ENCODE data around the gene CCNT2. TPM values are rescaled to one million over a fixed set of nuclear protein-coding genes. Genes with fewer than 3 reads are reported as not detected.

Gene CCNT2
- total RNA-seq, 1 experiment from 2014 or later: 32.6 TPM

- TF ChIP-seq YY1 (IDR thresholded peaks at IDR 0.05; ENCODE audit: extremely low read depth, insufficient replicate concordance, low read depth, low read length) (no peak), SP1 (IDR thresholded peaks at IDR 0.05; ENCODE audit: low read depth) (no peak), CTCF (IDR thresholded peaks at IDR 0.05 in 2 of 3, conservative IDR thresholded peaks at IDR 0.05 in 1 of 3; ENCODE audit: borderline replicate concordance in 1 of 3, insufficient read depth in 1 of 3, low read depth in 2 of 3, low read length in 2 of 3) (no peak)
Observed at GRCh38 chr2:134927195-134927594, 8.6 kb downstream of the CCNT2 start (continued).

GRCh38 chr2:134932864-134933526, 14.4 kb downstream of the CCNT2 start:
- Histone ChIP-seq H3K27me3 (ENCODE audit: insufficient read depth, low read length) (no peaks in the 10 kb centered on the region), H3K4me3 (replicated peaks in 1 of 2; ENCODE audit: low read depth in 1 of 2, low read length in 2 of 2) (no peak overlapping the region), H4K20me1 (ENCODE audit: insufficient read depth) (peaks cover 38% of the 10 kb centered on the region), H2AFZ (ENCODE audit: low read depth, low read length, poor library complexity, severe bottlenecking) (no peak overlapping the region), H3K9me3 (ENCODE audit: control insufficient read depth in 1 of 2, insufficient read depth in 1 of 2, low read depth in 1 of 2, low read length in 2 of 2) (no peaks in the 10 kb centered on the region), H3K9me2 (ENCODE audit: insufficient read depth) (no peaks in the 10 kb centered on the region), H3K4me2 (ENCODE audit: low read length) (no peak overlapping the region), H3K79me2 (ENCODE audit: insufficient read depth, low read length) (peaks cover 100% of the 10 kb centered on the region), H3K27ac (ENCODE audit: low read depth, low read length) (no peak overlapping the region), H3K4me1 (ENCODE audit: control insufficient read depth in 1 of 2, insufficient read depth in 2 of 2, low read length in 2 of 2) (no peaks in the 10 kb centered on the region), H3K36me3 (ENCODE audit: control insufficient read depth in 1 of 2, insufficient read depth in 2 of 2, low read length in 2 of 2) (0 out of 4 replicates have a peak, but pooled peaks cover 2 to 11% of the 10 kb centered on the region in 2 experiments), H3K9ac (ENCODE audit: low read length) (no peak overlapping the region)
- POLR2A ChIA-PET: no interaction called here
- RAD21 ChIA-PET (ENCODE audit: low non-redundant PET in 1 of 2, low total read pairs in 2 of 2, uncharacterized antibody in 2 of 2, unreplicated experiment in 2 of 2): no interaction called here
- no TSS peak for BruUV-seq (replicated peaks)
- DNase-seq (ENCODE audit: low read depth, low spot score): no peak
- no peak for TF ChIP-seq ZBTB33 (IDR thresholded peaks at IDR 0.05; ENCODE audit: extremely low read depth, insufficient replicate concordance, low read length)
- no peak for TF ChIP-seq ZFX (IDR thresholded peaks at IDR 0.05)
- intact Hi-C loops (cut with micrococcal nuclease): no loop called here
- ATAC-seq: no peak
- CTCF ChIA-PET: no interaction called here
